Stomach (tissue), 9 donors: Measurements from ENCODE around the gene YKT6. TPM values are rescaled to one million over a fixed set of nuclear protein-coding genes. Genes with fewer than 3 reads are reported as not detected.

ENCODE experiments used
- DNase-seq, 2 donors: peaks; one replicate each; pipeline versions ENCODE4 v3.0.0 to v3.0.0-alpha.2; 2013 to 2019
- H3K27ac ChIP-seq, 5 donors: fragments of 200-600 bp in 4 of 5; sonication (generic) in 4 of 5; one replicate each; pipeline ENCODE4 v1.5.1; 2013 to 2019; ENCODE audit warnings: mild to moderate bottlenecking in 1 of 5, moderate library complexity in 1 of 5
- H3K27me3 ChIP-seq, 3 donors: fragments of 200-600 bp; sonication (generic); one replicate each; pipeline ENCODE4 v1.5.1; 2017 to 2019; ENCODE audit warnings: mixed run types in 1 of 3
- H3K36me3 ChIP-seq, 4 donors: fragments of 200-600 bp; sonication (generic); 1 replicate in 3 of 4; 2 replicates in 1 of 4; pipeline ENCODE4 v1.5.1; 2016 to 2019
- H3K4me1 ChIP-seq, 4 donors: fragments of 200-600 bp; sonication (generic); one replicate each; pipeline ENCODE4 v1.5.1; 2016 to 2019
- H3K4me3 ChIP-seq, 4 donors: fragments of 200-600 bp; sonication (generic) in 3 of 4; one replicate each; pipeline ENCODE4 v1.5.1; 2016 to 2019; ENCODE audit warnings: mild to moderate bottlenecking in 1 of 4
- H3K9me3 ChIP-seq, 4 donors: fragments of 200-600 bp; sonication (generic); one replicate each; pipeline ENCODE4 v1.5.1; 2016 to 2019
- EP300 ChIP-seq: sonication (generic); formaldehyde crosslinking; IDR thresholded peaks from one replicate; pipeline ENCODE4 v1.6.1; 2017; ENCODE audit warnings: antibody characterized with exemption
- POLR2A ChIP-seq, 4 donors: fragments of 450-650 bp; IDR thresholded peaks; one replicate each; pipeline ENCODE4 v1.6.1; 2016; ENCODE audit warnings: antibody characterized with exemption in 4 of 4, control low read depth in 2 of 4, mild to moderate bottlenecking in 1 of 4, moderate library complexity in 1 of 4
- POLR2AphosphoS5 ChIP-seq, 3 donors: sonication (generic); formaldehyde crosslinking; IDR thresholded peaks; one replicate each; pipeline ENCODE4 v1.6.1; 2016; ENCODE audit warnings: antibody characterized with exemption in 3 of 3
- WGBS, 5 donors: extraction: QIAGEN DNeasy Blood & Tissue Kit in 3 of 5; methylation state at CpG; one replicate each; pipeline versions ENCODE4 v1.1.5 to v1.1.7; 2013 to 2018; 5-methylcytosine and 5-hydroxymethylcytosine counted together
- intact Hi-C: fragments of 100-400 bp; cut with DNase I; formaldehyde crosslinking; loops from one replicate; pipeline ENCODE4 v1.15.1; 2023; ENCODE audit warnings: low total_unique reads
- polyA plus RNA-seq, 3 donors: library from polyadenylated mRNA; stranded (reverse); fragments of 200-250 nt; gene quantifications; one replicate each; pipeline ENCODE4 v1.2.3, GENCODE V29; 2013
- total RNA-seq, 5 donors: library from RNA; depleted of rRNA; stranded (reverse); fragments of >200 nt; gene quantifications; one replicate each; pipeline versions ENCODE4 v1.1.0 to v1.2.3, GENCODE V29; 2014 to 2016
- TF ChIP-seq, protein P1 (sequence below), 7 experiments: fragments of 450-650 bp in 4 of 7; fragments of 200-600 bp in 3 of 7; sonication (generic) in 3 of 7; IDR thresholded peaks; one replicate each; pipeline ENCODE4 v1.5.1; 2016 to 2019; ENCODE audit warnings: antibody characterized with exemption in 7 of 7, control low read depth in 2 of 7, mild to moderate bottlenecking in 1 of 7
- donor health status: healthy with polysubstance abuse.
- donor health status: Bipolar disorder and iron deficiency.
- donor health status: healthy.

YKT6 gene
- total and polyA plus RNA-seq, 8 donors, result 35.3 to 86.9 (median 52.2) TPM

DNA sequence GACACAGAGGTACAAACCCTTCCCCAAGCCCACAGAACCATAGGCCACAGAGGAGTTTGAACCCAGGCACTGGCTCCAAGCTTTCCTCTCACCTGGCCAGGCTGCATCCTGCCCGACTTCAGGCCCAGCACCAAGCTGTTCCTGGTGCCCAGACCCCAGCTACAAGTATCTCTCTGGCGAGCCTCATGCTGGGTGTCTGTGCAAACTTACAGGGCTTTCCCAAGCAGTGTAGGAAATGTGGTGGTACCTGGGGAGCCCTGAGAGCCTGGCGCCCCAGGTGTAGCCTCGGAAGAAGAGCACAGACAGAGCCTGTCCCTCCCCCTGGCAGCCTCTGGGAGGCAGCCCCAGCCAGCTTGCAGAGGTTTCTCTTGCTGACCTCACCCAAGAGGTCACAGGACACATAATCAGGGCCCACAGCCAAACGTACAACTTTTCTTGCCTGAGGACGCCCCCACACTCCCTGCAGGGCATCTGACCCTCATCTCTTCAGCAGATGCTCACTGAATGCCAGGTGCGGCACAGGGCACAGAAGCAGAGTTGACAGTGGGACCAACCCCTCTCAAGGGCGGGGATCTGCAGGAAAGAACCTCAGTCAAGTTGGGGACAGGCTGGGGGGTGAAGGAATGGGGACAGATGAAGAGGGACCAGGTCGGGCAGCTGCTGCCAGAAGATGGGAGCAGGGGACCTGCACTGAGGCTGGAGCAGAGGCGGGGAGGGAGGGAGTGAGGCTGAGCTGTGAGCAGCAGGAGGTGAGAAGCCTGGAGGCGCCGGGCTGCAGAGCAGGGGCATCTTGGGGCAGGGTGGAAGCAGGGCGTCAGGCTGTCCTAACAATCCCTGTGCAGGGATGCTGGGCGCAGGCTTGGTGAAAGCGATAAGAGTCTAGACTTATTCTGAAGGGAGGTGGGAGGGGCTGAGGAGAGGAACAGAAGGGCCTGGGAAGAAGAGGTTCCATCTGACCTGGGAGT is 43.4 kb upstream of the YKT6 start:
- peaks cover 0 to 3% (median 0%) of the 10 kb centered on the region in 3 donors for H3K27me3 ChIP-seq
- no peak for DNase-seq

DNA sequence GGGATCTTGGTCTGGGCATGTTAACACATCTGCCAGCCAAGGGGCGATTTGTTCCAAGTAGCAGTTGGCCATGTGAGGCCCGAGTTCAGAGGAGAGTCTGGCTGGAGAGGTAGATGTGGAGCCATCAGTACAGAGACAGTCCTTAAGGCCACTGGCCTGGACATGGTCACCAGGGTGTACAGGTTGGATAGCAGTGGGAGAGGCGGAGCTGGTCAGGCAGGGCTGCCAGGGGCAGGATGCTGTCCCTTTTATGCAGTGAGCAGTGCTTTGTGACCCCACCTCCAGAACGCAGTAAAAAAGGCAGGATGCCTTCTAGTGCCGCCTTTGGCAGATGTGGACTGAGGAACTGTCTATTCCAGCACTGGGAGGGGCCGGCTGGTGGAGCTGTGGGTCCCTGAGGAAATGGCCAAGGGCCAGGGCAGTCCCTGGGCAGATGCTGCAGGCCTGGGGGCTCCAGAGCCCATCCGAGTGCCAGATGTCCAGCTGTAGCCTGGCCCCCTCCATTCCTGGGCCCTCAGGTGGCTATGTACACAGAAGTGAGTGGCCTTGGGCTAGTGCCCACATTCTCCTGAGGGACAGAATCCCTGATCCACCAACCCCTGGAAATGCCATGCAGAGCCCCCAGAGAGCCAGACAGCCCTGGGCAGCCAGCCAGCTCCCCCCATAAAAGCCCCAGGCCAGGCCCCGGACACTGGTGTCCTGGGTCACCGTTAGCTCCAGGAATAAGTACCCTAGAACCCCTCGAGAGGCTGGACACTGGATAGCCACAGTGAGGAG is 42.5 kb upstream of the YKT6 start:
- WGBS, 5 donors, result 72 to 84% (median 80%) methylated on average over 7 to 10 of the region's 10 CpGs
- TF ChIP-seq POLR2AphosphoS5 (IDR thresholded peaks at IDR 0.05) (no peak), POLR2A (IDR thresholded peaks at IDR 0.05) (no peak), EP300 (no peak)
- TF ChIP-seq, protein P1, sequence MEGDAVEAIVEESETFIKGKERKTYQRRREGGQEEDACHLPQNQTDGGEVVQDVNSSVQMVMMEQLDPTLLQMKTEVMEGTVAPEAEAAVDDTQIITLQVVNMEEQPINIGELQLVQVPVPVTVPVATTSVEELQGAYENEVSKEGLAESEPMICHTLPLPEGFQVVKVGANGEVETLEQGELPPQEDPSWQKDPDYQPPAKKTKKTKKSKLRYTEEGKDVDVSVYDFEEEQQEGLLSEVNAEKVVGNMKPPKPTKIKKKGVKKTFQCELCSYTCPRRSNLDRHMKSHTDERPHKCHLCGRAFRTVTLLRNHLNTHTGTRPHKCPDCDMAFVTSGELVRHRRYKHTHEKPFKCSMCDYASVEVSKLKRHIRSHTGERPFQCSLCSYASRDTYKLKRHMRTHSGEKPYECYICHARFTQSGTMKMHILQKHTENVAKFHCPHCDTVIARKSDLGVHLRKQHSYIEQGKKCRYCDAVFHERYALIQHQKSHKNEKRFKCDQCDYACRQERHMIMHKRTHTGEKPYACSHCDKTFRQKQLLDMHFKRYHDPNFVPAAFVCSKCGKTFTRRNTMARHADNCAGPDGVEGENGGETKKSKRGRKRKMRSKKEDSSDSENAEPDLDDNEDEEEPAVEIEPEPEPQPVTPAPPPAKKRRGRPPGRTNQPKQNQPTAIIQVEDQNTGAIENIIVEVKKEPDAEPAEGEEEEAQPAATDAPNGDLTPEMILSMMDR (IDR thresholded peaks at IDR 0.05), result no peak
- no peak for DNase-seq
- intact Hi-C loops, result no loop called here
- Histone ChIP-seq H3K4me3 (no peak overlapping the region), H3K27me3 (peaks cover 0 to 3% (median 0%) of the 10 kb centered on the region in 3 donors), H3K27ac (no peak overlapping the region), H3K4me1 (no peaks in the 10 kb centered on the region), H3K9me3 (no peaks in the 10 kb centered on the region), H3K36me3 (no peaks in the 10 kb centered on the region)

More for the DNA sequence above, 43.4 kb upstream of the YKT6 start:
- Histone ChIP-seq H3K4me1 (no peaks in the 10 kb centered on the region), H3K36me3 (no peaks in the 10 kb centered on the region), H3K4me3 (no peak overlapping the region), H3K9me3 (no peaks in the 10 kb centered on the region), H3K27ac (no peak overlapping the region)
- WGBS, 5 donors, result 75 to 78% (median 77%) methylated on average over 15 of the region's 15 CpGs
- TF ChIP-seq EP300 (no peak), POLR2AphosphoS5 (IDR thresholded peaks at IDR 0.05) (no peak), POLR2A (IDR thresholded peaks at IDR 0.05) (no peak)
- TF ChIP-seq, protein P1 (IDR thresholded peaks at IDR 0.05), result no peak
- intact Hi-C loops, result no loop called here

- Histone ChIP-seq H3K27ac (no peak overlapping the region), H3K36me3 (no peaks in the 10 kb centered on the region), H3K9me3 (no peaks in the 10 kb centered on the region), H3K27me3 (peaks cover 0 to 3% (median 0%) of the 10 kb centered on the region in 3 donors), H3K4me3 (no peak overlapping the region), H3K4me1 (no peaks in the 10 kb centered on the region)
- intact Hi-C loops, result no loop called here
- no peak for DNase-seq
- 89 to 94% (median 92%) methylated on average over 11 to 12 of the region's 12 CpGs for WGBS, 5 donors
- TF ChIP-seq POLR2A (IDR thresholded peaks at IDR 0.05), result no peak
- TF ChIP-seq POLR2AphosphoS5 (IDR thresholded peaks at IDR 0.05), result no peak
- no peak for TF ChIP-seq EP300
- TF ChIP-seq, protein P1 (IDR thresholded peaks at IDR 0.05), result no peak
Measured at GRCh38 chr7:44158873-44159631, 41.7 kb upstream of the YKT6 start.
